ENCODE measurements around the gene CFAP58.
A peak's percentile ranks its signal among the peaks of the same experiment; 100 is the strongest.

Gene CFAP58

GRCh38 chr10:104334965-104335650 lies 18.5 kb upstream of the CFAP58 start:
- no peak for TF ChIP-seq POLR2AphosphoS5 (IDR thresholded peaks at IDR 0.05; ENCODE audit: low read depth, low read length)
- TF ChIP-seq FOXP2 (optimal IDR thresholded peaks at IDR 0.05; ENCODE audit: borderline replicate concordance, extremely low read depth, extremely low read length, insufficient read depth): no peak
- no peak for TF ChIP-seq TAF1 (IDR thresholded peaks at IDR 0.05; ENCODE audit: borderline replicate concordance, insufficient read depth, low read length)
- no peak for TF ChIP-seq SIN3A (IDR thresholded peaks at IDR 0.05; ENCODE audit: borderline replicate concordance, insufficient read depth, low read length)
- TF ChIP-seq REST (IDR thresholded peaks at IDR 0.05; ENCODE audit: insufficient read depth in 1 of 2, low read depth in 2 of 2, low read length in 2 of 2): no peak

- TF ChIP-seq TAF1 (IDR thresholded peaks at IDR 0.05; ENCODE audit: borderline replicate concordance, insufficient read depth, low read length) (no peak), FOXP2 (optimal IDR thresholded peaks at IDR 0.05; ENCODE audit: borderline replicate concordance, extremely low read depth, extremely low read length, insufficient read depth) (no peak)
These were observed 16.7 kb upstream of the CFAP58 start for GRCh38 chr10:104336821-104337467.

GRCh38 chr10:104337521-104337984 lies 16.1 kb upstream of the CFAP58 start:
- TF ChIP-seq POLR2AphosphoS5 (IDR thresholded peaks at IDR 0.05; ENCODE audit: low read depth, low read length): no peak
- TF ChIP-seq TAF1 (IDR thresholded peaks at IDR 0.05; ENCODE audit: borderline replicate concordance, insufficient read depth, low read length): no peak
- no peak for TF ChIP-seq SIN3A (IDR thresholded peaks at IDR 0.05; ENCODE audit: borderline replicate concordance, insufficient read depth, low read length)
- no peak for TF ChIP-seq FOXP2 (optimal IDR thresholded peaks at IDR 0.05; ENCODE audit: borderline replicate concordance, extremely low read depth, extremely low read length, insufficient read depth)
- TF ChIP-seq REST (IDR thresholded peaks at IDR 0.05; ENCODE audit: insufficient read depth in 1 of 2, low read depth in 2 of 2, low read length in 2 of 2): no peak

GRCh38 chr10:104337985-104338735 lies 15.5 kb upstream of the CFAP58 start, which contains the start of gene ITPRIP:
TSS of gene ITPRIP (minus strand) at chr10:104338465. CDS start at chr10:104316051, 22,414 bp downstream.
- TF ChIP-seq FOXP2 (optimal IDR thresholded peaks at IDR 0.05; ENCODE audit: borderline replicate concordance, extremely low read depth, extremely low read length, insufficient read depth) (peak; percentile 17), SIN3A (IDR thresholded peaks at IDR 0.05; ENCODE audit: borderline replicate concordance, insufficient read depth, low read length) (peak; percentile 32; the same call in 1 of the 2 replicates), POLR2AphosphoS5 (IDR thresholded peaks at IDR 0.05; ENCODE audit: low read depth, low read length) (no peak; the same call in 1 of the 2 replicates), TAF1 (IDR thresholded peaks at IDR 0.05; ENCODE audit: borderline replicate concordance, insufficient read depth, low read length) (no peak), REST (IDR thresholded peaks at IDR 0.05; ENCODE audit: insufficient read depth in 1 of 2, low read depth in 2 of 2, low read length in 2 of 2) (no peak)

GRCh38 chr10:104339469-104340110 lies 14.0 kb upstream of the CFAP58 start:
- no peak for TF ChIP-seq TAF1 (IDR thresholded peaks at IDR 0.05; ENCODE audit: borderline replicate concordance, insufficient read depth, low read length)
